HepG2 (cell line): ENCODE results near the gene NDRG3. TPM values are rescaled to one million over a fixed set of nuclear protein-coding genes. Genes with fewer than 3 reads are reported as not detected.
A peak's percentile ranks its signal among the peaks of the same experiment; 100 is the strongest.

Experiments used
- ATM ChIP-seq: fragments of 450-650 bp; IDR thresholded peaks from 2 replicates; pipeline ENCODE4 v1.7.1; 2017; ENCODE audit warnings: mild to moderate bottlenecking, borderline replicate concordance
- CBX5 ChIP-seq: sonication (generic); formaldehyde crosslinking; IDR thresholded peaks from 2 replicates; pipeline ENCODE4 v1.4.0; 2020; ENCODE audit warnings: missing genetic modification reagents, borderline replicate concordance
- HDAC1 ChIP-seq: sonication (generic); formaldehyde crosslinking; IDR thresholded peaks from 2 replicates; pipeline ENCODE4 v1.5.1; 2020; ENCODE audit warnings: mild to moderate bottlenecking, missing genetic modification reagents
- KDM2A ChIP-seq: sonication (generic); formaldehyde crosslinking; IDR thresholded peaks from 2 replicates; pipeline ENCODE4 v1.4.0; 2020; ENCODE audit warnings: low read depth, missing genetic modification reagents, borderline replicate concordance
- MAFG ChIP-seq: sonication (generic); formaldehyde crosslinking; IDR thresholded peaks from 2 replicates; pipeline ENCODE4 v1.5.1; 2020; ENCODE audit warnings: mild to moderate bottlenecking, missing genetic modification reagents
- MED1 ChIP-seq: sonication (generic); formaldehyde crosslinking; IDR thresholded peaks from 2 replicates; pipeline ENCODE4 v1.4.0; 2020; ENCODE audit warnings: missing genetic modification reagents
- MTA1 ChIP-seq: sonication (generic); formaldehyde crosslinking; IDR thresholded peaks from 2 replicates; pipeline ENCODE4 v1.4.0; 2020; ENCODE audit warnings: missing genetic modification reagents, mild to moderate bottlenecking, borderline replicate concordance
- NCOA2 ChIP-seq: sonication (generic); formaldehyde crosslinking; IDR thresholded peaks from 2 replicates; pipeline ENCODE4 v1.8.0; 2022; ENCODE audit warnings: inconsistent platforms
- POLR2G ChIP-seq: fragments of 200-400 bp; formaldehyde crosslinking; IDR thresholded peaks from 2 replicates; pipeline ENCODE4 v1.6.1; 2018; ENCODE audit warnings: mild to moderate bottlenecking, low read depth, low read length, moderate library complexity
- RARA ChIP-seq: IDR thresholded peaks from 2 replicates; pipeline ENCODE4 v1.6.1; 2016; ENCODE audit warnings: missing genetic modification reagents, missing compliant biosample characterization
- RNF2 ChIP-seq: fragments of 450-650 bp; conservative IDR thresholded peaks from 2 replicates; pipeline ENCODE4 v1.6.1; 2016; ENCODE audit warnings: low read depth
- RXRB ChIP-seq: IDR thresholded peaks from 2 replicates; pipeline ENCODE4 v1.6.1; 2016; ENCODE audit warnings: borderline replicate concordance, missing genetic modification reagents, missing compliant biosample characterization
- WIZ ChIP-seq: sonication (generic); formaldehyde crosslinking; IDR thresholded peaks from 2 replicates; pipeline ENCODE4 v1.5.1; 2020; ENCODE audit warnings: mild to moderate bottlenecking, missing genetic modification reagents
- XBP1 ChIP-seq: sonication (generic); formaldehyde crosslinking; IDR thresholded peaks from 2 replicates; pipeline ENCODE4 v1.5.0; 2020; ENCODE audit warnings: missing genetic modification reagents
- YEATS4 ChIP-seq: sonication (generic); formaldehyde crosslinking; IDR thresholded peaks from 2 replicates; pipeline ENCODE4 v1.4.0; 2020; ENCODE audit warnings: missing genetic modification reagents, borderline replicate concordance
- YY1 ChIP-seq: IDR thresholded peaks from 2 replicates; pipeline ENCODE4 v1.6.1; 2011; ENCODE audit warnings: low read length, low read depth, moderate library complexity, mild to moderate bottlenecking; ENCODE audit not compliant: insufficient read depth, insufficient replicate concordance
- ZC3H4 ChIP-seq: sonication (generic); formaldehyde crosslinking; IDR thresholded peaks from 2 replicates; pipeline ENCODE4 v1.4.0; 2020; ENCODE audit warnings: missing genetic modification reagents, borderline replicate concordance
- ZNF382 ChIP-seq: sonication (generic); formaldehyde crosslinking; IDR thresholded peaks from 2 replicates; pipeline ENCODE4 v1.5.0; 2020; ENCODE audit warnings: missing genetic modification reagents, mild to moderate bottlenecking, borderline replicate concordance
- ZNF510 ChIP-seq: sonication (generic); formaldehyde crosslinking; IDR thresholded peaks from 2 replicates; pipeline ENCODE4 v1.4.0; 2020; ENCODE audit warnings: low read depth, mild to moderate bottlenecking, missing genetic modification reagents
- ZSCAN12 ChIP-seq: sonication (generic); formaldehyde crosslinking; IDR thresholded peaks from 2 replicates; pipeline ENCODE4 v1.9.0; 2021; ENCODE audit warnings: mild to moderate bottlenecking, missing genetic modification reagents
- polyA plus RNA-seq, 8 experiments: library from polyadenylated mRNA; depleted of rRNA in 3 of 8; stranded (reverse) in 7 of 8; unstranded in 1 of 8; fragments of >200 nt; fragmentation: Illumina TruSeq in 4 of 8; extraction: Trizol in 4 of 8; gene quantifications; 2 replicates each; pipeline versions ENCODE4 v1.2.1 to v1.2.3, GENCODE V29; 2011 to 2016; ENCODE audit warnings: low read depth in 4 of 8, missing spikeins in 1 of 8, mixed read lengths in 1 of 8; ENCODE audit not compliant: insufficient read depth in 1 of 8
- total RNA-seq, 5 experiments: library from RNA; depleted of rRNA; stranded (reverse); fragments of >200 nt; fragmentation: Illumina TruSeq; extraction: Trizol; gene quantifications; 2 replicates each; pipeline ENCODE4 v1.2.3, GENCODE V29; 2016; ENCODE audit warnings: low read depth in 1 of 5
- TF ChIP-seq, protein P1 (sequence below): sonication (generic); formaldehyde crosslinking; IDR thresholded peaks from 2 replicates; pipeline ENCODE4 v1.4.0; 2020; ENCODE audit warnings: low read depth, missing genetic modification reagents
- TF ChIP-seq, protein P2 (sequence below): sonication (generic); formaldehyde crosslinking; IDR thresholded peaks from 2 replicates; pipeline ENCODE4 v1.4.0; 2020; ENCODE audit warnings: mild to moderate bottlenecking, missing genetic modification reagents, borderline replicate concordance
- TF ChIP-seq, protein P3 (sequence below): sonication (generic); formaldehyde crosslinking; conservative IDR thresholded peaks from 2 replicates; pipeline ENCODE4 v1.8.0; 2022; ENCODE audit warnings: mild to moderate bottlenecking, moderate library complexity, missing genetic modification reagents

NDRG3 gene
- total and polyA plus RNA-seq, 2 of the 13 experiments (the other 11 are each of a cell fraction or from before 2014, with no cell fraction given): 36.0 to 40.5 TPM

DNA sequence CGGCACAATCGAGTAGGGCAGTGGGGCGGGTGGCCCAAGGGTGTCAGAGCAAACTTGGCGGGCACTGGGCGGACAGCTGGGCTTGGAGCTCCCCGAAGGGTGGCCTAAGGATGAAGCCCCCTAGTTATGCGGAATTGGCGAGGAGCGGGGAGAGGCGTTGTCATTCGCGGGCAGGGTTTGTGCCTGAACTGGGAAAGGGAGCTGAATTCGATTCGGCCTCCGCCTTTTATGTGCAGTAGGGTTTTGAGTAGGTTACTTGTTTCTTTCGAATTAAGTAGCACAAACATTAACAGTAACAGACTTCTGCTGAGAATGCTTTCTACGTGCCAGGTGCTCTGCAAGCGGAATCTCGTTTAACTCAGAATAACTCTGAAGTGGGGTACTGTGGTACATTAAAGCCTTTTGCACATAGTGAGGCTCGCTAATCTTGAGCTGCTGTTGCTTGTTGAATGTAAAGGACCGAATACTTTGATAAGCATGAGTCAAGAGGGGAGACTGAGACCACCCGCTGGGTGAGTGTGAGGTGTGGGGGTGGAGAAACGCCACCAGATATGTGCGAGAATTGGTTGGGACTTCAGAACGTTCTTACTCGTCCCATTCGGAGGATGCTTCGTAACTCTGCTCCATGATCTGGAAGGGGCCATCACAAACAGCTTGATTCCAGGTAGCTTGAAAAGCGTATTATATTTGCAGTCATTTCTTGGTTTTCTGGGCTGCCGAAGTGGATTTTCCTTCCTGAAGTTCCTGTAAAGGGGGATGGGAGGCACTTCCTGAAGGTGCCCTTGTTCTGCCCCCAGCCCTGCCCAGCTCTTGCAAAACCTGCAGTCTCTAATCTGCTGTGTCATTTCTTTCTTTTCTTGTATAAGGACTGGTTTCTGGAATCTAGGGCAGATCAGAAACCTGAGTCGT lies 139.5 kb downstream of the NDRG3 start (continued):
- TF ChIP-seq, protein P1, sequence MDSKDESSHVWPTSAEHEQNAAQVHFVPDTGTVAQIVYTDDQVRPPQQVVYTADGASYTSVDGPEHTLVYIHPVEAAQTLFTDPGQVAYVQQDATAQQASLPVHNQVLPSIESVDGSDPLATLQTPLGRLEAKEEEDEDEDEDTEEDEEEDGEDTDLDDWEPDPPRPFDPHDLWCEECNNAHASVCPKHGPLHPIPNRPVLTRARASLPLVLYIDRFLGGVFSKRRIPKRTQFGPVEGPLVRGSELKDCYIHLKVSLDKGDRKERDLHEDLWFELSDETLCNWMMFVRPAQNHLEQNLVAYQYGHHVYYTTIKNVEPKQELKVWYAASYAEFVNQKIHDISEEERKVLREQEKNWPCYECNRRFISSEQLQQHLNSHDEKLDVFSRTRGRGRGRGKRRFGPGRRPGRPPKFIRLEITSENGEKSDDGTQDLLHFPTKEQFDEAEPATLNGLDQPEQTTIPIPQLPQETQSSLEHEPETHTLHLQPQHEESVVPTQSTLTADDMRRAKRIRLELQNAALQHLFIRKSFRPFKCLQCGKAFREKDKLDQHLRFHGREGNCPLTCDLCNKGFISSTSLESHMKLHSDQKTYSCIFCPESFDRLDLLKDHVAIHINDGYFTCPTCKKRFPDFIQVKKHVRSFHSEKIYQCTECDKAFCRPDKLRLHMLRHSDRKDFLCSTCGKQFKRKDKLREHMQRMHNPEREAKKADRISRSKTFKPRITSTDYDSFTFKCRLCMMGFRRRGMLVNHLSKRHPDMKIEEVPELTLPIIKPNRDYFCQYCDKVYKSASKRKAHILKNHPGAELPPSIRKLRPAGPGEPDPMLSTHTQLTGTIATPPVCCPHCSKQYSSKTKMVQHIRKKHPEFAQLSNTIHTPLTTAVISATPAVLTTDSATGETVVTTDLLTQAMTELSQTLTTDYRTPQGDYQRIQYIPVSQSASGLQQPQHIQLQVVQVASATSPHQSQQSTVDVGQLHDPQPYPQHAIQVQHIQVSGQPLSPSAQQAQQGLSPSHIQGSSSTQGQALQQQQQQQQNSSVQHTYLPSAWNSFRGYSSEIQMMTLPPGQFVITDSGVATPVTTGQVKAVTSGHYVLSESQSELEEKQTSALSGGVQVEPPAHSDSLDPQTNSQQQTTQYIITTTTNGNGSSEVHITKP: peak; percentile 53; the same call in 1 of the 2 replicates
- TF ChIP-seq HDAC1 (CRISPR knock-in tag): no peak
- TF ChIP-seq CBX5: no peak
- no peak for TF ChIP-seq YY1
- no peak for TF ChIP-seq YEATS4 (CRISPR knock-in tag)
- TF ChIP-seq ATM: no peak
- no peak for TF ChIP-seq ZSCAN12 (CRISPR knock-in tag)
- no peak for TF ChIP-seq ZNF382 (CRISPR knock-in tag)
- TF ChIP-seq ZNF510 (CRISPR knock-in tag): 0 out of 2 replicates have a peak, but pooled peaks have one; percentile 49
- TF ChIP-seq WIZ (CRISPR knock-in tag): no peak
- TF ChIP-seq XBP1 (CRISPR knock-in tag): no peak
- TF ChIP-seq RXRB: peak; percentile 16; the same call in 1 of the 2 replicates
- TF ChIP-seq MTA1 (CRISPR knock-in tag): no peak
- no peak for TF ChIP-seq ZC3H4 (CRISPR knock-in tag)
- no peak for TF ChIP-seq RNF2
- TF ChIP-seq, protein P2, sequence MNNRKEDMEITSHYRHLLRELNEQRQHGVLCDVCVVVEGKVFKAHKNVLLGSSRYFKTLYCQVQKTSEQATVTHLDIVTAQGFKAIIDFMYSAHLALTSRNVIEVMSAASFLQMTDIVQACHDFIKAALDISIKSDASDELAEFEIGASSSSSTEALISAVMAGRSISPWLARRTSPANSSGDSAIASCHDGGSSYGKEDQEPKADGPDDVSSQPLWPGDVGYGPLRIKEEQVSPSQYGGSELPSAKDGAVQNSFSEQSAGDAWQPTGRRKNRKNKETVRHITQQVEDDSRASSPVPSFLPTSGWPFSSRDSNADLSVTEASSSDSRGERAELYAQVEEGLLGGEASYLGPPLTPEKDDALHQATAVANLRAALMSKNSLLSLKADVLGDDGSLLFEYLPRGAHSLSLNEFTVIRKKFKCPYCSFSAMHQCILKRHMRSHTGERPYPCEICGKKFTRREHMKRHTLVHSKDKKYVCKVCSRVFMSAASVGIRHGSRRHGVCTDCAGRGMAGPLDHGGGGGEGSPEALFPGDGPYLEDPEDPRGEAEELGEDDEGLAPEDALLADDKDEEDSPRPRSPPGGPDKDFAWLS (CRISPR knock-in tag): no peak
- peak; percentile 19; the same call in 1 of the 2 replicates for TF ChIP-seq KDM2A (CRISPR knock-in tag)
- TF ChIP-seq, protein P3, sequence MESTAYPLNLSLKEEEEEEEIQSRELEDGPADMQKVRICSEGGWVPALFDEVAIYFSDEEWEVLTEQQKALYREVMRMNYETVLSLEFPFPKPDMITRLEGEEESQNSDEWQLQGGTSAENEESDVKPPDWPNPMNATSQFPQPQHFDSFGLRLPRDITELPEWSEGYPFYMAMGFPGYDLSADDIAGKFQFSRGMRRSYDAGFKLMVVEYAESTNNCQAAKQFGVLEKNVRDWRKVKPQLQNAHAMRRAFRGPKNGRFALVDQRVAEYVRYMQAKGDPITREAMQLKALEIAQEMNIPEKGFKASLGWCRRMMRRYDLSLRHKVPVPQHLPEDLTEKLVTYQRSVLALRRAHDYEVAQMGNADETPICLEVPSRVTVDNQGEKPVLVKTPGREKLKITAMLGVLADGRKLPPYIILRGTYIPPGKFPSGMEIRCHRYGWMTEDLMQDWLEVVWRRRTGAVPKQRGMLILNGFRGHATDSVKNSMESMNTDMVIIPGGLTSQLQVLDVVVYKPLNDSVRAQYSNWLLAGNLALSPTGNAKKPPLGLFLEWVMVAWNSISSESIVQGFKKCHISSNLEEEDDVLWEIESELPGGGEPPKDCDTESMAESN (CRISPR knock-in tag): no peak
- TF ChIP-seq MAFG (CRISPR knock-in tag): peak; percentile 67; the same call in 1 of the 2 replicates
- no peak for TF ChIP-seq MED1 (CRISPR knock-in tag)
- peak; percentile 80 for TF ChIP-seq RARA (CRISPR knock-in tag)
- peak; percentile 70 for TF ChIP-seq POLR2G
- 0 out of 2 replicates have a peak, but pooled peaks have one; percentile 13 for TF ChIP-seq NCOA2 (CRISPR knock-in tag)
